GM21390 (cell line): ENCODE data around the gene CAVIN2.
A peak's percentile ranks its signal among the peaks of the same experiment; 100 is the strongest.

Experiments
- ATAC-seq: cut with Tn5 transposase; IDR thresholded peaks from one replicate; pipeline ENCODE4 v1.9.1; 2021; ENCODE audit not compliant: unreplicated experiment

CAVIN2 gene

GRCh38 chr2:191839918-191840804, 6.7 kb downstream of the CAVIN2 start:
- ATAC-seq = no peak

DNA sequence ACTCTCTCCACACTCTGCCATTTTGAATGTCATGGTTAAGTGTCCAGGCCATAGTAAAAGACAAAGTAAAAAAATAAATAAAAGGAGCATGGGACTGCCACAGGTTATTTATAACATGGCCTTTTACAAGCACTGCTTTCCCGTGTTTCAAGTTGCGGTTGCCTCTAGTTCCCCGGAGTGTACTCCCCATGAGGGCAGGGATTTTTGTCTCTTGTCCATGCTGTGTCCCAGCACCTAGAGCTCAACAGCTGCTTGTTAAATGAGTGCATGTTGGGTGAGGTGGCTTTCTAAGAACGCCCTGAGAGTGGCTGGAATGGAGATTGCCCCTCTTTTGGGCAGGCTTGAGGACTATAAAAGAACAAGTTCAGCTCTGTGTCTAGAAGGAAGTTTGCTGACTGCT, 8.4 kb downstream of the CAVIN2 start:
- no peak for ATAC-seq

DNA sequence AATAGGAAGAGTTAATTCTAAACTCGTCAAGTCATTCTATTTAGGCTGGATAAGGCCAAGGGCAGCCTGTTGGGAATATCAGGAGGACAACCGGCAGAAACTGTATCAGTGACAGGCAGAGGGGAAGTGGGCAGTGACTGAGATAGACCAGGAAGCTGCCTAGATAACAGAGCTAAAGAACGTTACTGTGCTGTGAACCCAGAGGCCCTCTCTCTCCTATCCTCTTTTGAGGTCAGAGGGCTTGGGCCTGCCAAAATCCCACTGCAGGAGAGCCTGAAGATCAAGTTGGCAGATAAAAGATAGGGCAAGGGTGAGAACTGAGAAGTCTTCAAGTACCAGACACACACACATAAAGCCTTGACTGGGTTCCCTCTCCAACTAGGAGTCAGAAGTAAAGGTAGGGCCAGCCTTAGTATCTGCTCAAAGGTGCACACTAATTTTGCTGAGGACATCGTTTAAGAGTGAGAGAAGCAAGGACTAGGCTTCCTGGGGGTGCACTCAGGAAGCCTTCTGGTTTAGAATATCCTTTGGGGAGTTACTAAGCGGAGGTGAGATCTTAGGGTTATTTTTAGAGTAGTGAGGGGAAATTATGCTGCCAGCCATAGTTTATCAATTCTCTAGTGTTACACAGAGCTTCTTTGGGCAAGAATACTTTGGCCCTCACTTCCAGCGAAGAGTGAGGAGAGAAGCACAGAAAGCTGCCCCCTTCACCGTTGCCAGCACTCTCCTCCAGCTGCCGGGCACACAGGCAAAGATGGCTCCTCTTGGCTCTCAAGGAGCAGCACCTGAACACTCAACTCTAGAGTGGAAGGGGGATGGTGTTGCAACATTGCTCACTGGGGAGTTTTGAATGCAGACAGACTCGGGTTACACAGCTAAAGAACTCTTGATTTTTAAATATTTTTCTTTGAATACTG, 9.8 kb downstream of the CAVIN2 start:
- ATAC-seq = peak; percentile 54

DNA sequence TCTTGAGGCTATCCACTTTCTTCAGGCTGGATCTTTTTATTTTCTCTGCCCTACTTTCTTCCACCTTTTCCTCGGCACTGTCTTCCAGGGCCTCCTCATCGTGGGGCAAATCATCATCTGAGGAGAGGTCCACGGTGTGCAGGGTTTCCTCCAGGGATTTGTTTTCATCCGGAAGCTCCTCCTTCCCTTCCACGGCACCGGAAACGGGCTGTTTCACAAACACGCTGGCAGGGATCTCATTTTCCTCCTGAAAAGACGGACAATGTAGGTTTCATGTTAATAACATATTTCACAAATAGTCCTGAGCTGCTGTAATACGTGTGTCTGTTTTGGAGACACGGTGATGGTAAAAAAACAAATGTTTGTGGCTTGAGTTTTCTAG, 10.4 kb downstream of the CAVIN2 start:
- ATAC-seq = no peak

DNA sequence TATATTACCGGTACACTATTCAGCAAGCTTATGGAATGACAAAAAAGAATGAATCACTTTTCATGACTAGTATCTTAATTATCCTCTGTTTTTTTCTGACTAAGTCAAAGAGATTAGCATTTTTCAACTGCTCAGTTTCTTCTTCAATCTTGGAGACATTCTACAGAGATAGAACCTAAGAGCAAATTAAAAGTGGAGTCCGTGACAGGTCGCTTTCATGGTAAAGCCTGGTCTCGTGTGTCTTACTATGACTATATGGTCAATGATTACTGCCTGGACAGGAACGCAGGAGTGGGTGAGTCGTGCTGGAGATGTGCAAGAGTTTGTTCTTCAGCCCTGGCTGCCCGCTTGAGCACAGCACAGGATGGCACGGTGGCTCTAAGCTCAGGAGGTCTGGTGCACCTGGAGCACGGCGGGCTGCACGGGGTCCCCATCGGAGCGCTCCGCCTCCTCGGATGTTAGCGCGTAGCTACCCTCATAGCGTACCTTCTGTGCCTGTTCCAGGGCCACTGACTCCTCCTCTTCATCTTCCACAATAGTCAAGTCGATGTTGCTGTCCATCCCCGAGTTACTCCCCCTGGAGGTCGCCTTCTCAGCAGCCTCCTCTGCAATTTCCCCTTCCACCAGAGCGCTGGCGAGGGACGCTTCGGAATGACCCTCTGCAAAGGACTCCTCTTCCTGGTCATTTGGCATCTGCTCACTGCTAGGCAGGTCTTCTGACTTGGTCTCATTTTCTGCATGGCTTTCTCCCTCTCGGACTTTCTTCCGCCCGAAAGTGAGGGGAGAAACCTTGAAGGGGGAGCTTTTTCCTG, 11.1 kb downstream of the CAVIN2 start:
- ATAC-seq = no peak

GRCh38 chr2:191835100-191835499, 11.8 kb downstream of the CAVIN2 start:
- ATAC-seq = no peak

DNA sequence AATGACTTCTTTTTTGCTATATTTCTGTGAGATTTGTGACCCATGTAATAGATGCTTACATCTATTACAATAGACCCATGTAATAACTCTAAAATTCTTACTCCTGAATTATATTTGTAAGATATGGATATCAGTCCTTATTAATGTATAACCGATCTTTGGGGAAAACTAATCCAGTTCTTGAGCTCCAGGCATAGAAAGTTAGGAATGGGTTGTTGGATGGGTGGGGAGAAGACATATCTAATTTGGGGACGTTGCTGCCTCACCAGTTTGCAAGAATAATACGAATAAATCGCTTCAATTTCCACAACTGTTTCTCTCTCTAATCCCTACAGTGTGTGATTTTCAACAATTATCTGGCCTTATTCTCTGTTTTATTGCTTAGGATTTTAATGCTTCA, 13.5 kb downstream of the CAVIN2 start:
- no peak for ATAC-seq

DNA sequence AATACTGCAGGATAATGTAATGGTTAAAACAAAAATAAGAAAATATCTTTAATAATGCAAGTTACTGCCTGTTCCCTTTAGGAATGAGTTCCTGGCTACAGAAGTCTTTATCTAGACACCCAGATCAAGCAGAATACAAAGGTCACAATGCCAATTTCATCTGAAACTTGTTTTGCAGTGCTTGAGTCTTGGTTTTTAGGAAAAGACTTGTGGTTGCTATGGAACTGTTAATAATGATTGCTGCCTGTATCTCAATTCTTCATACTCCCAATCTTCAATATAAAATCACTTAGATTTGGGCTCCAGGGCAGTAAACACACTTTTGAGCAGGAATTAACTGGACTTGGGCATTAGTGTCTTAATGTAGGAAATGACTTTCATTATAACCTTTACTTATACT, 14.2 kb downstream of the CAVIN2 start:
- no peak for ATAC-seq

- no peak for ATAC-seq
Measured at GRCh38 chr2:191831410-191831994, 15.4 kb downstream of the CAVIN2 start.

- no peak for ATAC-seq
Measured at GRCh38 chr2:191824398-191824797, 22.5 kb downstream of the CAVIN2 start.

- no peak for ATAC-seq
Measured at GRCh38 chr2:191821078-191821477, 25.8 kb downstream of the CAVIN2 start.

DNA sequence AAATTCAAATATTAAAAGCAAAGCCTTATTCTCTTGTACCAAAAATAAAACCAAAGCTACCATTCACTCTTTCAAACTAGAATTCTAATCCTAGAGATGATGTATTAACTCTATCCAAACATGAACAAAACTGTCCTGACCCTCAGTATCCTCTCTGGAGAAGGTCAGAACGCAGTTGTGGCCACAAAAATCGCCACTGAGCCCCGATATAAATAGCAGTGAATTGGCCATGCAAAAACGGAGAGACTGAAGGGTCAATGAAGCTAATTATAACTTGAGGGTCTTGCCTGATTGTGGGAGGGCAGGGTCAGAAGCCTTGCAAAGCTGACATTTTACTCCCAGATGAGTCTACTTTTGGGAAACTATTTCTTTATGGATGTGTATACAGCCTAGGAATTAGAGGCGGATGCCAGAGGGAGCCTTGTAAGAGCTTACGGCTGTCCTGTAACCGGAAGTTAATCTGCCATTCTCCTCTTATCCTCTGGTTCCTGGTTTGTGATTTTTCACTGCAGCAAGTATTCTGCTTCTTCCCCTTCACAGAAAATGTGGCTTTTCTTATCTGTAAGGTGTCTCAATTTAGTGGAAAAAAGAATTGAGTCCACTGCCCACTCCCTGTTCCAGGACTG, 28.1 kb downstream of the CAVIN2 start:
- no peak for ATAC-seq

DNA sequence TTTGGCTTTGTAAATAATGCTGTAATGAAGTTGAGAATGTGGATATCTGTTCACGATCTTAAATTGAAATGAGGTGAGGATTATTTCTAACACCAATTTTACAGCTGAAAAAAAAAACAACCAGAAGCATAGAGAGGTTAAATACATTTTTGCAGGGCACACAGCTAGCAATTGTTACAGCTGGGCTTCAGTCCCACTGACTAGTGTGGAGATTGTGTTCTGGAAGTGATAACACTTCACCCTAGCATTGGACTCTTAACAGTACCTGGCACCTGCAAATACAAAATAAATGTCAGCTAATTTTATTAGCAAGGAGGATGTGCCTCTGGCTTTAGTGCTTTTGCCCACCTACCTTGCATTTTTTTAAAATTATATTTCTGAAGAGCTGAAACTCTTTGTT, 28.8 kb downstream of the CAVIN2 start:
- no peak for ATAC-seq

- ATAC-seq = no peak
Measured at GRCh38 chr2:191815010-191815409, 31.9 kb downstream of the CAVIN2 start.

DNA sequence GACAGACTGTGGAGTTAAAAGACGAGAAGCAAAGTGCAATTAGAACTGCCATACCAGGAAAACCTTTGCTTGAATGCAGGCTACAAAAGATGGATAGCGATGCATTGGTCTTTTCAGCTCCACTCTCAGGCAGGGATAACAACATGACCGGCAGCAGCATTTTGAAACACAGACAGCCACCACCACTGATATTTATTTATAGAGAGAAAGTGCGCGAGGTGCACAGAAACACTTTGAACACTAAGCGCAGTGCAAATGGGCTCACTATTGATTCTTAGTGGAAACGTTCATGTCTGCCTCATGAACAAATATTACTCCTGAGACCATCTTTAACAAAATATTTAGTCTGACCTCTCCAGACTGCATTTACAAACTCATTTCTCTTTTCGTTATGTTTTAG, 32.9 kb downstream of the CAVIN2 start:
- ATAC-seq = no peak

- ATAC-seq = peak; percentile 83
Measured at GRCh38 chr2:191811807-191812602, 34.9 kb downstream of the CAVIN2 start.

DNA sequence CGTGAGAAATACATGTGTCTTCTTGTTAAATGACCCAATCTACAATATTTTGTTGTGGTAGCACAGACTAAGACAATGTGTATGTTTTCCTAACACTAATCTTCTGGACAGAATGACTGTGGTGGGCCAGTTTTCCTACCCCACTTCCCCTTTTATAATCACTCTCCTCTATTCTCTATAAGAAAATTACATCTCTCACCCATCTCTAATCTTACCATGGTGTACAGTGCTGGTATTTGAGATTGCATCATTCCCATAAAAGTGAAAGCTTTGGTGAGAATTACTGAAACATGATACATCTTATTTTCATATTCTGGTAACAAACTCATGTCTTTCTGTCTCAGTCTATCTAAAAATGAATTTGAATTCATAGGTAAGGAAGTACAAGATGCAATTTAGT, 40.5 kb downstream of the CAVIN2 start:
- ATAC-seq = no peak

- no peak for ATAC-seq
Measured at GRCh38 chr2:191804766-191805165, 42.1 kb downstream of the CAVIN2 start.

GRCh38 chr2:191803007-191803406, 43.9 kb downstream of the CAVIN2 start:
- no peak for ATAC-seq

DNA sequence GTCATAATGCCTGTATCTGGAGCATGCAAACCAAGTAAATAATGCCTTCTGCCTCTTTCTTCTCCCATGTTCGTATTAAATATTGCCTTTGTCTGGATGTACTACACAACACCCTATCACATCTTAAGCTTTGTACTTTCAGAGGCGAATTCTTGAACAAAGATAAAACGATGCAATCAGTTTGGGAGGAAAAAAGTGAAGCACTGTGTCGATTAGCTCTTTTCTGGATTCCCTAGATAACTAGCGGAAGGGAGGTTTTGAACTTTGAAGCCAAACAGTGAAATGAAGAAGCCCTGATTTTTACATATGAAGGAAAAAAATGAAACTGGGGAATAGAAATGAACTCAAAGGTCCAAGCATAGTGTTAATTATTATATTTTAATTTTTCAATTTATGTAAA, 44.7 kb downstream of the CAVIN2 start:
- ATAC-seq = no peak
